Adrenal gland (tissue), 12 donors: Measurements from ENCODE around the gene GALNT16. TPM values are rescaled to one million over a fixed set of nuclear protein-coding genes. Genes with fewer than 3 reads are reported as not detected.

Experiments
- DNase-seq, 7 donors: peaks; one replicate each; pipeline ENCODE4 v3.0.0-alpha.2; 2019 to 2020
- H3K27ac ChIP-seq, 5 donors: fragments of 200-600 bp; sonication (generic) in 4 of 5; 1 replicate in 3 of 5; 2 replicates in 2 of 5; pipeline versions ENCODE4 v1.5.1 to v1.8.0; 2016 to 2020; ENCODE audit warnings: mild to moderate bottlenecking in 1 of 5
- H3K27me3 ChIP-seq: fragments of 200-600 bp; 2 replicates; pipeline ENCODE4 v1.8.0; 2021
- H3K36me3 ChIP-seq, 2 donors: fragments of 200-600 bp; replicated peaks in 1 of 2; 1 replicate in 1 of 2; 2 replicates in 1 of 2; pipeline versions ENCODE4 v1.5.1 to v1.8.0; 2018 to 2022
- H3K4me1 ChIP-seq, 2 donors: fragments of 200-600 bp; replicated peaks in 1 of 2; 1 replicate in 1 of 2; 2 replicates in 1 of 2; pipeline versions ENCODE4 v1.5.1 to v1.8.0; 2018 to 2021
- H3K4me3 ChIP-seq, 4 donors: fragments of 200-600 bp; sonication (generic) in 3 of 4; one replicate each; pipeline ENCODE4 v1.5.1; 2016 to 2018
- H3K9me3 ChIP-seq, 3 donors: fragments of 200-600 bp; sonication (generic) in 1 of 3; replicated peaks in 1 of 3; 1 replicate in 2 of 3; 2 replicates in 1 of 3; pipeline versions ENCODE4 v1.5.1 to v1.8.0; 2016 to 2021
- POLR2A ChIP-seq, 2 donors: fragments of 450-650 bp; IDR thresholded peaks; one replicate each; pipeline ENCODE4 v1.6.1; 2017; ENCODE audit warnings: antibody characterized with exemption in 2 of 2, mild to moderate bottlenecking in 2 of 2, moderate library complexity in 1 of 2
- WGBS, 4 donors: extraction: QIAGEN DNeasy Blood & Tissue Kit in 2 of 4; methylation state at CpG; one replicate each; pipeline versions ENCODE4 v1.1.5 to v1.1.7; 2013 to 2017; 5-methylcytosine and 5-hydroxymethylcytosine counted together
- intact Hi-C, 2 donors: fragments of 100-400 bp; cut with DNase I; formaldehyde crosslinking; loops; one replicate each; pipeline versions ENCODE4 v1.14.1 to v1.15.0; 2022 to 2023
- polyA plus RNA-seq, 3 donors: library from polyadenylated mRNA; stranded (reverse); fragments of 200-250 nt in 2 of 3; fragments of 350-450 nt in 1 of 3; fragmentation: Illumina TruSeq in 1 of 3; extraction: RNeasy Lipid Tissue Mini Kit (QIAGEN cat#74804) in 1 of 3; gene quantifications; one replicate each; pipeline ENCODE4 v1.2.3, GENCODE V29; 2013 to 2014
- total RNA-seq, 9 donors: library from RNA; depleted of rRNA in 4 of 9; stranded (reverse); fragments of >200 nt in 4 of 9; fragments of 120-200 nt in 1 of 9; fragmentation: NEBNext Ultra II Directional in 1 of 9; extraction: Animal tissue kit (Norgen Biotek cat#: 25700) in 1 of 9; gene quantifications; one replicate each; pipeline versions ENCODE4 v1.1.0 to v1.2.4, GENCODE V29; 2013 to 2023
- TF ChIP-seq, protein P1 (sequence below), 6 experiments: fragments of 450-650 bp in 4 of 6; fragments of 200-600 bp in 2 of 6; sonication (generic) in 1 of 6; IDR thresholded peaks; 1 replicate in 5 of 6; 2 replicates in 1 of 6; pipeline versions ENCODE4 v1.5.1 to v1.8.0; 2016 to 2021; ENCODE audit warnings: antibody characterized with exemption in 6 of 6, mild to moderate bottlenecking in 2 of 6, moderate library complexity in 1 of 6
- donor health status: healthy with polysubstance abuse.
- donor health status: Bipolar disorder and iron deficiency.
- donor health status: DM: yes; HTN: yes; CAD: no.
- donor health status: DM: no; HTN: no; CAD: no.
- donor health status: DM: no; HTN: no; CAD: no.
- donor health status: DM: yes; HTN: yes; CAD: no.

Gene GALNT16
- total and polyA plus RNA-seq, 12 donors = 7.4 to 38.1 (median 15.9) TPM

DNA sequence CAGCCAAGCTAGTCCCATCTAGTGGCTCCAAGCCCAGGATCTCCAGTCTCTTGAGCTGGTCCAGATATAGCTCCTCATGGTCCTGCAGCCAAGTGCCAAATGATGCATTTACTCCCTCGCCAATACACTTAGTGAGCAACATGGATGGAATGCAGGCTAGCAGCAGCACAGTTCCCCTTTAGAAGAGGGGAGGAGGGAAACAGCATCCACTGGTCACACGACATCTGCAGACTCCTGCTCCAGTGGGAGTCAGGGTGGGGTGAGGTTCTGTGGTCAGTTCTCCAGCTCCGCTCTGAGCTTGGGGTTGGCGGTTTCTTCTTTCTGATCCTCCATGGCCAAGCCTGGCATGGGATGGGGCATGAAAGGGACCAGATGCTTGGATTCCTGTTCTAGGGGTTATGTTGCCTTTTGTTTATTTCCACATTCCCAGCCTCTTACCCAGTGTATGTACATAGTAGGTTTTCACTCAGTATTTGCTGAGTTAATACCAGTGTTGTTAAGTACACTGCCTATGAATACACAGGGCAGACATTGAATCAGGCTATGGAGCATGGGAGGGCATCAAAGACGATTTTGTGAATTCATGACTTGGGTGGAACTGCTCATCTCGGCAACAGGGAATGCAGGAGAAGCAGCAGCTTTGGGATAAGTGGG lies 57.3 kb downstream of the GALNT16 start:
- 65 to 77% (median 72%) methylated on average over 5 to 6 of the region's 6 CpGs for WGBS, 4 donors
- TF ChIP-seq POLR2A (IDR thresholded peaks at IDR 0.05) = no peak
- TF ChIP-seq, protein P1, sequence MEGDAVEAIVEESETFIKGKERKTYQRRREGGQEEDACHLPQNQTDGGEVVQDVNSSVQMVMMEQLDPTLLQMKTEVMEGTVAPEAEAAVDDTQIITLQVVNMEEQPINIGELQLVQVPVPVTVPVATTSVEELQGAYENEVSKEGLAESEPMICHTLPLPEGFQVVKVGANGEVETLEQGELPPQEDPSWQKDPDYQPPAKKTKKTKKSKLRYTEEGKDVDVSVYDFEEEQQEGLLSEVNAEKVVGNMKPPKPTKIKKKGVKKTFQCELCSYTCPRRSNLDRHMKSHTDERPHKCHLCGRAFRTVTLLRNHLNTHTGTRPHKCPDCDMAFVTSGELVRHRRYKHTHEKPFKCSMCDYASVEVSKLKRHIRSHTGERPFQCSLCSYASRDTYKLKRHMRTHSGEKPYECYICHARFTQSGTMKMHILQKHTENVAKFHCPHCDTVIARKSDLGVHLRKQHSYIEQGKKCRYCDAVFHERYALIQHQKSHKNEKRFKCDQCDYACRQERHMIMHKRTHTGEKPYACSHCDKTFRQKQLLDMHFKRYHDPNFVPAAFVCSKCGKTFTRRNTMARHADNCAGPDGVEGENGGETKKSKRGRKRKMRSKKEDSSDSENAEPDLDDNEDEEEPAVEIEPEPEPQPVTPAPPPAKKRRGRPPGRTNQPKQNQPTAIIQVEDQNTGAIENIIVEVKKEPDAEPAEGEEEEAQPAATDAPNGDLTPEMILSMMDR (IDR thresholded peaks at IDR 0.05) = no peak
- H3K9me3 ChIP-seq = no peaks in the 10 kb centered on the region
- H3K27me3 ChIP-seq = no peaks in the 10 kb centered on the region
- intact Hi-C loops = no loop called here
- peaks cover 0 to 25% of the 10 kb centered on the region in 2 donors for H3K4me1 ChIP-seq
- no peak overlapping the region for H3K4me3 ChIP-seq
- H3K36me3 ChIP-seq = no peaks in the 10 kb centered on the region
- peak in 6 of 7 donors; percentile 33 to 77 (median 60) for DNase-seq
- H3K27ac ChIP-seq = peak overlapping the region in 2 of 5 donors; percentile 21 to 32

DNA sequence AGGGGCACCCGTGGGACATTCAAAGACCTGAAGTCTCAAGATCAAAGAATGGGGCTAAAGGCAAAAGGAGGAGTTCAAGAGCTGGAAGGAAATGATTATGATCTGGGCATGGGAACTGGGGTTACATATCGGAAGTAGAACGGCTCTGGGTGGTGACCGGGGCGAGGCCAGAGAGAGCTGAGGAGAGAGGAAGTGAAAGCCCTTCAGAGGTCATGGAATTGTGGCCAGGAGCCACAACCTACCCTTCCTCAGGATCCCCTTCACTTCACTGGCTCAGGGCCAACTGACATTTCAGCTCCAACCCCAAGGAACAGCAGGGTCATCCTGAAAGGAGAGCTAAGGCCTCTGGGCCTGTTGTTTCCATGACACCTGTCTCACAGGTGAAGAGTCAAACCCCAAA lies 57.8 kb downstream of the GALNT16 start:
- 46 to 79% (median 70%) methylated on average over 5 of the region's 5 CpGs for WGBS, 4 donors
- Histone ChIP-seq H3K4me1 (peaks cover 0 to 24% of the 10 kb centered on the region in 2 donors), H3K27ac (peak overlapping the region in 2 of 5 donors; percentile 21 to 32), H3K9me3 (no peaks in the 10 kb centered on the region), H3K4me3 (no peak overlapping the region), H3K36me3 (no peaks in the 10 kb centered on the region), H3K27me3 (no peaks in the 10 kb centered on the region)
- no peak for TF ChIP-seq POLR2A (IDR thresholded peaks at IDR 0.05)
- TF ChIP-seq, protein P1 (IDR thresholded peaks at IDR 0.05) = no peak
- DNase-seq = peak in 4 of 7 donors; percentile 23 to 49 (median 32)
- intact Hi-C loops = no loop called here

DNA sequence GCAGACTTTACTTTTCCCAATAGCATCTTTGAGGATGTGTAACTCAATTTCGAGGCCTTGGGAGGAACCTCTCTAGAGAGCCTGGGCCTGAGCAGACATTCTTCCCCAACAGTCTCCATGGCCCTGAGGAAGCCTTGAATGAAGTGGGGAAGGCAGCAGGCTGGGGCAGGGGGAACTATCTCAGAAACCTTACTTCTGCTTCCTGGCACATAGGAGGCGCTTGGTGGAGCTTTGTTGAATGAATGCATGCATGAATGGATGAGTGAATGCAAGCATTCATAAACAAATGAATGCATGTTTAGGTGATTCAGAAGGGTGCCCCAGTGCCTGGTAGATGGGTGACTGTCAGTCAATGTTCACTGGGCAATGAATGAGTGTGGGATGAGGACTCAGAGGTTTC lies 58.3 kb downstream of the GALNT16 start:
- no peaks in the 10 kb centered on the region for H3K27me3 ChIP-seq
- no peak for TF ChIP-seq POLR2A (IDR thresholded peaks at IDR 0.05)
- TF ChIP-seq, protein P1 (IDR thresholded peaks at IDR 0.05) = no peak
- H3K4me1 ChIP-seq = peaks cover 0 to 22% of the 10 kb centered on the region in 2 donors
- no peaks in the 10 kb centered on the region for H3K9me3 ChIP-seq
- peak in 2 of 7 donors; percentile 19 to 42 for DNase-seq
- no peak overlapping the region for H3K4me3 ChIP-seq
- no peaks in the 10 kb centered on the region for H3K36me3 ChIP-seq
- intact Hi-C loops = no loop called here
- peak overlapping the region in 2 of 5 donors; percentile 21 to 32 for H3K27ac ChIP-seq
- 78 to 88% (median 85%) methylated on average over 2 of the region's 2 CpGs for WGBS, 4 donors

DNA sequence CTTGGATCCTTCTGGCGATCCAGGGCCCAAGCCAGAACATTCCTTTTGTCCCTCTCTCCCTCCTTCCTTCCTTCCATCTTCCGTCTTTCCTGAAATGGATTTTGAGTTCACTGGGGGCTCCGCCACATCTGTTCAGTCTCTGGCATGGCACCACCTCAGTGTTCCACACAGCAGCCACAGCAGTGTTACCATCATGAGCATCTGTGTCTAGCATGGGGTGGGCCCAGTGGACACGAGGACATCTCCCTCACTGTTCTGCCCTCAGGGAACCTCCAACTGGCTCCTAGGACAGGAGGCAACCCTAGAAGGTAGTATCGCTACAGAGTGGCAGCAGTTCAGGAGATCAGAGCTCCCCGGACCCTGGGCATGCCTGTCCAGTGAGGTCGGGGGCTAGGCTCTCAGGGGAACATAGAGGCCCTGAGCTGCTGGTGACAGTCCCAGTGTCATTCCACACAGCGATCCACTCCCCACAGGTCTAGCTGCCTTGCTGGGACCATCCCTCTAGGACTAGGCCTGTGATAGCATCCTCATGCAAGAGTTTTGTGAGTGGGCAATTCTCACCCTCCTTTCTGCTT lies 59.0 kb downstream of the GALNT16 start:
- intact Hi-C loops = no loop called here
- Histone ChIP-seq H3K27ac (no peak overlapping the region), H3K9me3 (no peaks in the 10 kb centered on the region), H3K27me3 (no peaks in the 10 kb centered on the region), H3K36me3 (no peaks in the 10 kb centered on the region), H3K4me3 (no peak overlapping the region), H3K4me1 (peaks cover 0 to 22% of the 10 kb centered on the region in 2 donors)
- peak in 2 of 7 donors; percentile 16 to 39 for DNase-seq
- TF ChIP-seq POLR2A (IDR thresholded peaks at IDR 0.05) = no peak
- TF ChIP-seq, protein P1 (IDR thresholded peaks at IDR 0.05) = no peak
- 82 to 96% (median 95%) methylated on average over 5 to 8 of the region's 8 CpGs for WGBS, 4 donors
